Fibroblast of lung (primary cell): ENCODE measurements around the gene CCDC6. TPM values are rescaled to one million over a fixed set of nuclear protein-coding genes. Genes with fewer than 3 reads are reported as not detected.

Experiments used
- DNase-seq, 2 donors: peaks; one replicate each; pipeline versions ENCODE4 v3.0.0 to v3.0.0-alpha.2; 2010; ENCODE audit warnings: low read depth in 2 of 2
- H2AFZ ChIP-seq: 2 replicates; pipeline ENCODE4 v1.5.1; 2012; ENCODE audit warnings: low read length, control low read depth, inconsistent platforms
- H3K27ac ChIP-seq: 2 replicates; pipeline ENCODE4 v1.5.1; 2011; ENCODE audit warnings: low read length, control low read depth; ENCODE audit not compliant: insufficient read depth
- H3K27me3 ChIP-seq: 2 replicates; pipeline ENCODE4 v1.5.1; 2011; ENCODE audit warnings: mild to moderate bottlenecking, low read length; ENCODE audit not compliant: control insufficient read depth, insufficient read depth
- H3K36me3 ChIP-seq: 2 replicates; pipeline ENCODE4 v1.5.1; 2011; ENCODE audit warnings: low read length; ENCODE audit not compliant: control insufficient read depth, insufficient read depth
- H3K4me1 ChIP-seq: 2 replicates; pipeline ENCODE4 v1.5.1; 2011; ENCODE audit warnings: low read length; ENCODE audit not compliant: control insufficient read depth, insufficient read depth; ENCODE audit errors: extremely low read depth
- H3K4me2 ChIP-seq: 2 replicates; pipeline ENCODE4 v1.5.1; 2011; ENCODE audit warnings: low read length, control low read depth; ENCODE audit not compliant: insufficient read depth; ENCODE audit errors: extremely low read depth
- H3K4me3 ChIP-seq, 4 experiments: fragments of 200-600 bp in 1 of 4; sonication (generic) in 1 of 4; replicated peaks in 1 of 4; 2 replicates each; pipeline ENCODE4 v1.5.1; 2011 to 2016; ENCODE audit warnings: low read length in 4 of 4, low read depth in 3 of 4, mild to moderate bottlenecking in 3 of 4, control low read depth in 2 of 4, inconsistent platforms in 1 of 4, mixed read lengths in 1 of 4; ENCODE audit not compliant: insufficient read depth in 1 of 4; ENCODE audit errors: control extremely low read depth in 1 of 4
- H3K79me2 ChIP-seq: 2 replicates; pipeline ENCODE4 v1.5.1; 2012; ENCODE audit warnings: mild to moderate bottlenecking, low read length, inconsistent platforms; ENCODE audit not compliant: control insufficient read depth, insufficient read depth
- H3K9ac ChIP-seq: 2 replicates; pipeline ENCODE4 v1.5.1; 2011; ENCODE audit warnings: mild to moderate bottlenecking, low read length, control low read depth; ENCODE audit not compliant: insufficient read depth
- H3K9me3 ChIP-seq: 2 replicates; pipeline ENCODE4 v1.5.1; 2012; ENCODE audit warnings: low read depth, low read length; ENCODE audit not compliant: control insufficient read depth, insufficient read depth
- H4K20me1 ChIP-seq: 2 replicates; pipeline ENCODE4 v1.5.1; 2011; ENCODE audit warnings: low read length; ENCODE audit not compliant: control insufficient read depth, insufficient read depth; ENCODE audit errors: extremely low read depth
- CTCF ChIP-seq, 2 donors: IDR thresholded peaks in 1 of 2; conservative IDR thresholded peaks in 1 of 2; 1 replicate in 1 of 2; 2 replicates in 1 of 2; pipeline ENCODE4 v1.5.1; 2011 to 2012; ENCODE audit warnings: low read length in 2 of 2, control low read depth in 1 of 2, inconsistent platforms in 1 of 2, low read depth in 1 of 2, mild to moderate bottlenecking in 1 of 2
- EZH2 ChIP-seq: IDR thresholded peaks from 2 replicates; pipeline ENCODE4 v1.5.1; 2012; ENCODE audit warnings: low read length, control low read depth, mild to moderate bottlenecking; ENCODE audit errors: missing control alignments
- polyA plus RNA-seq, 2 donors: library from polyadenylated mRNA; depleted of rRNA in 1 of 2; stranded (reverse) in 1 of 2; unstranded in 1 of 2; fragments of >200 nt; gene quantifications; 2 replicates each; pipeline ENCODE4 v1.2.1, GENCODE V29; 2011 to 2012; ENCODE audit warnings: missing spikeins in 1 of 2
- total RNA-seq: library from RNA; depleted of rRNA; stranded (reverse); fragments of >200 nt; gene quantifications from 2 replicates; pipeline ENCODE4 v1.2.1, GENCODE V29; 2014

Gene CCDC6
- total and polyA plus RNA-seq, 2 donors (not counting 1 experiment from before 2014, with no cell fraction given): 35.5 to 51.2 TPM

GRCh38 chr10:59773088-59773487 is 133.3 kb downstream of the CCDC6 start:
- Histone ChIP-seq H3K9ac (no peak overlapping the region), H3K79me2 (no peaks in the 10 kb centered on the region), H3K27me3 (no peaks in the 10 kb centered on the region), H3K4me2 (no peak overlapping the region), H3K27ac (no peak overlapping the region), H3K36me3 (no peaks in the 10 kb centered on the region), H2AFZ (no peak overlapping the region), H3K9me3 (no peaks in the 10 kb centered on the region), H4K20me1 (no peaks in the 10 kb centered on the region), H3K4me1 (no peaks in the 10 kb centered on the region), H3K4me3 (no peak overlapping the region)
- no peak for DNase-seq
- TF ChIP-seq EZH2: no peak
- no peak for TF ChIP-seq CTCF (conservative IDR thresholded peaks at IDR 0.05 in 1 of 2, IDR thresholded peaks at IDR 0.05 in 1 of 2; ENCODE audit: low read depth in 1 of 2, low read length in 2 of 2)

- H3K9ac ChIP-seq: no peak overlapping the region
- no peaks in the 10 kb centered on the region for H3K36me3 ChIP-seq
- H3K4me3 ChIP-seq: no peak overlapping the region
- no peak overlapping the region for H3K27ac ChIP-seq
- H4K20me1 ChIP-seq: no peaks in the 10 kb centered on the region
- no peak for TF ChIP-seq EZH2
- TF ChIP-seq CTCF (conservative IDR thresholded peaks at IDR 0.05 in 1 of 2, IDR thresholded peaks at IDR 0.05 in 1 of 2; ENCODE audit: low read depth in 1 of 2, low read length in 2 of 2): no peak
- no peak for DNase-seq
- no peak overlapping the region for H2AFZ ChIP-seq
- H3K79me2 ChIP-seq: no peaks in the 10 kb centered on the region
- no peak overlapping the region for H3K4me2 ChIP-seq
- no peaks in the 10 kb centered on the region for H3K9me3 ChIP-seq
- no peaks in the 10 kb centered on the region for H3K27me3 ChIP-seq
- H3K4me1 ChIP-seq: no peaks in the 10 kb centered on the region
Observed at GRCh38 chr10:59771162-59771807, 135.1 kb downstream of the CCDC6 start.

GRCh38 chr10:59770689-59771088 is 135.7 kb downstream of the CCDC6 start:
- TF ChIP-seq CTCF (conservative IDR thresholded peaks at IDR 0.05 in 1 of 2, IDR thresholded peaks at IDR 0.05 in 1 of 2; ENCODE audit: low read depth in 1 of 2, low read length in 2 of 2) (no peak), EZH2 (no peak)
- no peaks in the 10 kb centered on the region for H3K79me2 ChIP-seq
- no peaks in the 10 kb centered on the region for H3K27me3 ChIP-seq
- no peak overlapping the region for H3K27ac ChIP-seq
- H3K9ac ChIP-seq: no peak overlapping the region
- H3K9me3 ChIP-seq: no peaks in the 10 kb centered on the region
- no peak overlapping the region for H3K4me3 ChIP-seq
- H3K4me1 ChIP-seq: no peaks in the 10 kb centered on the region
- H4K20me1 ChIP-seq: no peaks in the 10 kb centered on the region
- no peak overlapping the region for H2AFZ ChIP-seq
- no peak overlapping the region for H3K4me2 ChIP-seq
- DNase-seq: no peak
- H3K36me3 ChIP-seq: no peaks in the 10 kb centered on the region
